ENCODE measurements around the gene PRKAG3. TPM values are rescaled to one million over a fixed set of nuclear protein-coding genes. Genes with fewer than 3 reads are reported as not detected.
"Not testable (repeated sequence)": the region's sequence is repeated elsewhere in the genome, so short reads cannot be mapped to it uniquely, and the experiment has no call there.

PRKAG3 gene
- total and polyA plus RNA-seq, 2 experiments from 2014 or later = not detected

GRCh38 chr2:218772759-218773158 lies 58.8 kb downstream of the PRKAG3 start:
- DNase-seq (ENCODE audit: low spot score); H3K36me3 ChIP-seq (ENCODE audit: insufficient read depth); H3K27ac Mint-ChIP-seq; H3K4me3 Mint-ChIP-seq; ATAC-seq; H3K79me2 ChIP-seq (replicated peaks; ENCODE audit: insufficient read depth); H4K20me1 ChIP-seq (replicated peaks; ENCODE audit: insufficient read depth); H3K4me1 Mint-ChIP-seq; H3K9me2 ChIP-seq (ENCODE audit: insufficient read depth); H3F3A ChIP-seq (replicated peaks; ENCODE audit: low read depth); H3K27ac ChIP-seq (ENCODE audit: low read depth); H3K4me1 ChIP-seq (ENCODE audit: insufficient read depth); H3K4me3 ChIP-seq; H2AFZ ChIP-seq; H3K4me2 ChIP-seq; H3K27me3 ChIP-seq (ENCODE audit: insufficient read depth); H3K27me3 Mint-ChIP-seq (ENCODE audit: insufficient read depth, low read depth, poor library complexity): not testable (repeated sequence)
- peaks cover 21% of the 10 kb centered on the region for H3K36me3 Mint-ChIP-seq (ENCODE audit: low read depth)
- peaks cover 23% of the 10 kb centered on the region for H3K9me3 Mint-ChIP-seq

Small RNAs within 50 kb of the gene (microRNA-seq; reads per million reads assigned to microRNA genes)
- not detected for gene MIR9500

Other genes starting within 250 kb of the PRKAG3 start
- 0.80 TPM in 1 of 2 replicates, not detected in the other for gene PLCD4, start 223.9 kb downstream of the PRKAG3 start, total RNA-seq (2014; rRNA removed; shearing (Covaris generic))
- gene PLCD4, start 223.9 kb downstream of the PRKAG3 start, polyA plus RNA-seq (2016; fragmentation: Nextera tagmentation; extraction: Ambion mirVana) = 1.3 and 1.7 TPM in 2 replicates
- 26.4 and 32.8 TPM in 2 replicates for gene ZNF142, start 172.2 kb downstream of the PRKAG3 start, total RNA-seq (2014; rRNA removed; shearing (Covaris generic))
- gene ZNF142, start 172.2 kb downstream of the PRKAG3 start, polyA plus RNA-seq (2016; fragmentation: Nextera tagmentation; extraction: Ambion mirVana) = 14.6 and 14.9 TPM in 2 replicates
- gene BCS1L, start 172.1 kb downstream of the PRKAG3 start, total RNA-seq (2014; rRNA removed; shearing (Covaris generic)) = 16.9 and 23.5 TPM in 2 replicates
- 28.9 and 31.6 TPM in 2 replicates for gene BCS1L, start 172.1 kb downstream of the PRKAG3 start, polyA plus RNA-seq (2016; fragmentation: Nextera tagmentation; extraction: Ambion mirVana)
- gene RNF25, start 159.8 kb downstream of the PRKAG3 start, total RNA-seq (2014; rRNA removed; shearing (Covaris generic)) = 18.3 and 22.1 TPM in 2 replicates
- 22.2 and 26.8 TPM in 2 replicates for gene RNF25, start 159.8 kb downstream of the PRKAG3 start, polyA plus RNA-seq (2016; fragmentation: Nextera tagmentation; extraction: Ambion mirVana)
- gene STK36, start 159.7 kb downstream of the PRKAG3 start, total RNA-seq (2014; rRNA removed; shearing (Covaris generic)) = 24.2 and 26.3 TPM in 2 replicates
- 17.2 and 21.2 TPM in 2 replicates for gene STK36, start 159.7 kb downstream of the PRKAG3 start, polyA plus RNA-seq (2016; fragmentation: Nextera tagmentation; extraction: Ambion mirVana)
- gene TTLL4, start 121.0 kb downstream of the PRKAG3 start, total RNA-seq (2014; rRNA removed; shearing (Covaris generic)) = 77.8 and 86.9 TPM in 2 replicates
- gene TTLL4, start 121.0 kb downstream of the PRKAG3 start, polyA plus RNA-seq (2016; fragmentation: Nextera tagmentation; extraction: Ambion mirVana) = 48.7 and 53.5 TPM in 2 replicates
- gene CYP27A1, start 49.7 kb downstream of the PRKAG3 start, total RNA-seq (2014; rRNA removed; shearing (Covaris generic)) = 4.2 and 6.9 TPM in 2 replicates
- 2.0 and 2.2 TPM in 2 replicates for gene CYP27A1, start 49.7 kb downstream of the PRKAG3 start, polyA plus RNA-seq (2016; fragmentation: Nextera tagmentation; extraction: Ambion mirVana)
- gene WNT6, start 28.0 kb upstream of the PRKAG3 start, total RNA-seq (2014; rRNA removed; shearing (Covaris generic)) = not detected in 2 replicates
- not detected in 2 replicates for gene WNT6, start 28.0 kb upstream of the PRKAG3 start, polyA plus RNA-seq (2016; fragmentation: Nextera tagmentation; extraction: Ambion mirVana)
- gene WNT10A, start 49.0 kb upstream of the PRKAG3 start, total RNA-seq (2014; rRNA removed; shearing (Covaris generic)) = not detected in 2 replicates
- gene WNT10A, start 49.0 kb upstream of the PRKAG3 start, polyA plus RNA-seq (2016; fragmentation: Nextera tagmentation; extraction: Ambion mirVana) = not detected in 2 replicates
- 0.43 and 0.56 TPM in 2 replicates for gene CDK5R2, start 127.9 kb upstream of the PRKAG3 start, total RNA-seq (2014; rRNA removed; shearing (Covaris generic))
- 0.19 TPM in 1 of 2 replicates, not detected in the other for gene CDK5R2, start 127.9 kb upstream of the PRKAG3 start, polyA plus RNA-seq (2016; fragmentation: Nextera tagmentation; extraction: Ambion mirVana)
- gene FEV, start 153.4 kb upstream of the PRKAG3 start, total RNA-seq (2014; rRNA removed; shearing (Covaris generic)) = not detected in 2 replicates
- not detected in 2 replicates for gene FEV, start 153.4 kb upstream of the PRKAG3 start, polyA plus RNA-seq (2016; fragmentation: Nextera tagmentation; extraction: Ambion mirVana)
- not detected in 2 replicates for gene CRYBA2, start 161.6 kb upstream of the PRKAG3 start, total RNA-seq (2014; rRNA removed; shearing (Covaris generic))
- not detected in 2 replicates for gene CRYBA2, start 161.6 kb upstream of the PRKAG3 start, polyA plus RNA-seq (2016; fragmentation: Nextera tagmentation; extraction: Ambion mirVana)
- 0.23 and 0.38 TPM in 2 replicates for gene CFAP65, start 209.7 kb upstream of the PRKAG3 start, total RNA-seq (2014; rRNA removed; shearing (Covaris generic))
- gene CFAP65, start 209.7 kb upstream of the PRKAG3 start, polyA plus RNA-seq (2016; fragmentation: Nextera tagmentation; extraction: Ambion mirVana) = 0.37 and 0.74 TPM in 2 replicates
- gene IHH, start 229.1 kb upstream of the PRKAG3 start, total RNA-seq (2014; rRNA removed; shearing (Covaris generic)) = not detected in 2 replicates
- gene IHH, start 229.1 kb upstream of the PRKAG3 start, polyA plus RNA-seq (2016; fragmentation: Nextera tagmentation; extraction: Ambion mirVana) = not detected in 2 replicates